Activated CD4-positive, alpha-beta T cell treated with anti-CD3 and anti-CD28 coated beads, Interleukin-2, Interleukin-4, amounts not matched to agents 100 ng/mL and 50 ng/mL, durations not matched to agents 16 hours and 8 hours (primary cell): ENCODE measurements around the gene PNMA1.
A peak's percentile ranks its signal among the peaks of the same experiment; 100 is the strongest.
"Not testable (repeated sequence)": the region's sequence is repeated elsewhere in the genome, so short reads cannot be mapped to it uniquely, and the experiment has no call there.

Experiments
- DNase-seq: peaks from one replicate; pipeline ENCODE4 v3.0.0-alpha.2; 2020; ENCODE audit warnings: low spot score

Gene PNMA1

DNA sequence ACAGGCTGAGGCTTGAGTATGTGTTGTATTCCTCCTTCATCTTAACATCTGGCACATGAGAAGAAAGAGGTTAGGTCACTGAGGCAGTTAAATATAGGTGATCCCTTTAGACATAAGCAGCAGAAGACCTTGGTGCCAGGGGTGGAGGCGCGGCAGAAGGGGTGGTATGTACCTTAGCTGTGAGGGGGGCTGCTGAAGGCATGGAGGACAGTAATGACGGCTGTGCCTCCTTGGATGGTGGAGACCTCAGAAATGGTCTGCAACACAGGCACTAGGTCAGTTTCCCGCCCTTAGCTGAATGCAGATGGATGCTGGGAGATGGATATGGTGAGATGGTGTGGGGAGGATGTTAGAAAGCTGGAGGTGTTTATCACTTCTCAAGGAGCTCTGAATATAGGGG, 1.5 kb upstream of the PNMA1 start:
- no peak for DNase-seq

DNA sequence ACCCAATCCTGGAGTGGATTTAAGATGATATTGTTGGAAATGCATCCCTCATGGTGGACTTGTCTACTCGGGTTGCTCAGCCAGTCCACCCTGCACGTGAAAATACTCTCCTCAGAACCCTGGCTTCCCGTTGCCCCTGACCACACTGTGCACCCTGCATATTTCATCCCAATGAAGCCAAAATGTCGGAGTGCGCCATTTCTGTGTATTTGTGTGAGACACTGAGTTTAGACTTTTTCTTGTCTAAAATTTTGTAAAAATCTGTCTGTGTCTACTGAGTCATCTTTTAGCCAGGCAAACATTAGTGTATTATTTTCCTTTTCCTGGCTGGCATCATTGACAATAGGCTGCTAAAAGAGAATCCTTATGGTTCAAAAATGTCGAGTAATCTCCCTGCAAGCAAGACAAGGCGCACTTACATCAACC, 485 bp upstream of the PNMA1 start:
- no peak for DNase-seq

DNA sequence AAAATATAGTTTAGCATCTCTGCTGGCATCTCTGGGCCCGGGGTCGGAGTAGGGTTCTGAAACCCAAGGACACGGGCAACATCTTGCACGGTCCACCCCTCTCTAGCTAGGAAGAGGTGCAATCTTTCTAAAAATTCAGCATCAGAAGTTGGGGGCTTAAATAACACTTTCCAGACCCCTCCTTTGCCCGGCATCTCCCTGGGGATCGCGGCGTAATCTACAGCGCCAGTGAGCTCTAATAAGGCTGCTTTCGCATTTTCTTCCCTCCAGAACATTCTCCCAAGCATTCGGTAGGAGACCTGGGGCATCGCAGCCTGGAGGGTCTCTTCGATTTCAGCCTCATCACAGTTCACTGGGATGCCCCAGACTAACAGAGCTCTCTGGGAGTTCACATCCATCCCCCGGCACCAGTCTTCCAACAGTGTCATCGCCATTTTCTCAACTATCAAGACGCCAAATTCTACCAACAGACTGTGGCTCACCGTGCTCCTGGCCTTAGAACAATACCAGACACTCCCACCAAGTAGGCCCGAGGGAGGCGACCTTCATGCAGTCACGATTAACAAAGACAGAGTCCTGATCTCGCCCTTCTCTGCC, 880 bp downstream of the PNMA1 start:
- no peak for DNase-seq

DNA sequence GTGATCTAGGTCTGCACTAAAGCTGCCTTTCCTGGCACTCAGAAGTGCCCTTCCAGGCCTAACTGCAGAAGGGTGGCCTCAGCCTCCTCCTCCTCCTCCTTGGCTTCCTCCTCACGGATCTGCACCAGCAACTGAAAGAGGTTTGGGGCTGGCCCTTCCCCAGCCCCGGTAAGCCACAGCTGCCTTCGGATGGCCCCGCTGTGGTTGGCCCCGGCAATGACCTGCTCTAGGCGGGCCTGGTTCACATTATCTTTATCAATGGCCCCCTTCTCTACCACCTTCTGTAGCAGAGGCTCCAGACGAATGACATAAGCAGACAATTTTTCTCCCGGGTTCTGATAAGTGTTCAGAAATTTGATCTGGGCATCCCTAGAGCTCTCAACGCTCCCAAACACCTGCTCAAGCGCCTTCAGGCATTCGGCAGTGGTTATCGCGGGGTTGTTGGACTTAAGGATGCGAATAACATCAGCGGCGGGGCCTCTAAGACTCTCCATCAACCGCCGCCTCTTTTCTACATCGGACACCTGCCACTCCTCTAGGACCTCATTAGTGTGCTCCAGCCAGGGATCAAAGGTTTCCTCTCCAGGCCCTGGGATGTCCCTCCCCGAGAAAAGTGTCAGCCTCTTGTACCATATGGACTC, 1.5 kb downstream of the PNMA1 start:
- peak; percentile 48 for DNase-seq

DNA sequence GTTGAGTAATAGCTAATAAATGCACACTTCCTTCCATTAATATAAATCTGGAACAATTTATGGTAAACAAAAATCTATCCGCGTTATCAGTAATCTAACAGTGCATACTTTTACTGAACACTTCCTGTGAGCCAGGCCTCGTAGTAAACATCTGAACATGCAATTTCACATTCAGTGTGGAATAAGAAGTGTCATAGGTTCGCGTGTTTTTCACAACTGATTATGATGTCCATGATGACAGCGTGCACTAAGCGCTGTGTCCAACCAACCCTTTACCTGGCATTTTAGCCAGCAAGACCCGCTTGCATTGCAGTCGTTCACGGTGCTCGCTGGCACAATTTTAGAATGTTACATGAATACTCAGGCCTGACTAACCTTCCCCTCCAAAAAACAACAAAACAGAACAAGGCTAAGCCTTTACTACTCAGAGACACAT, 2.1 kb downstream of the PNMA1 start:
- peak; percentile 42 for DNase-seq

DNA sequence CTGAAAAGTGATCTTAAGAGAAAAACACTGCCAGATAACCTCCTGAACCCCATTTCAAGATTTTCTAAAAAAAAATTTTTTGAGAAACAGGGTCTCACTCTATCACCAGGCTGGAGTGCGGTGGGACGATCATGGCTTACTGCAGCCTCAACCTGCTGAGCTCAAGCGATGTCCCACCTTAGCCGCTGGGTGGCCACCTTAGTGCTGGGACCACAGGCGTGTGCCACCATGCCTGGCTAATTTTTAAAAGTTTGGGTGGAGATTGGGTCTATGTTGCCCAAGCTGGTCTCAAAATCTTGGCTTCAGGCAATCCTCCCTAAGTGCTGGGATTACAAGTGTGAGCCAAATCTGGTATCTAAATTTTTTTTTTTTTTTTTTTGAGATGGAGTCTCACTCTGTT, 3.4 kb downstream of the PNMA1 start:
- DNase-seq: no peak

DNA sequence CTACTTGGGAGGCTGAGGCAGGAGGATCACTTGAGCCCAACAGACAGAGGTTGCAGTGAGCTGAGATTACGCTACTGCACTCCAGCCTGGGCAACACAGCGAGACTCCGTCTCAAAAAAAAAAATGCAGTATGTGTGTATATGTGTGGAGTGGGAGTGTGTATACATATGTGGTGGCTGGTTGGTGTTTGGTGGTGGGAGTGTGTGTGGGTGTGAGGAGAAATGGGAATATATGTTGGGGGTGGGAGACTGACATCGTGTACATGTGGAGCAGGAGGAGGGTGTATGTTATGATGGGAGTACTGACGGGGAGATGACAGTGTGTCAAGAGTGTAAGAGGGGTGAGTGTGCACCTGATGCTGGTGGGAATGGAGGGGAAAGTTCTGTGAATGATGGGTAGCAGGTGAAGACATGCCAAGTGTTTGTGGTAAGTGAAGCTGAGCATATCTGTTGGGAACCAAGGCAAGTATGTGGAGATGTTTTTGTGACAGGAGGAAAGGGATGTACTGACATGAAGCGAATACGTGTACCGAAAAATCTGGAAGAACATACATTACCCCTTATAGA, 4.2 kb downstream of the PNMA1 start:
- no peak for DNase-seq

DNA sequence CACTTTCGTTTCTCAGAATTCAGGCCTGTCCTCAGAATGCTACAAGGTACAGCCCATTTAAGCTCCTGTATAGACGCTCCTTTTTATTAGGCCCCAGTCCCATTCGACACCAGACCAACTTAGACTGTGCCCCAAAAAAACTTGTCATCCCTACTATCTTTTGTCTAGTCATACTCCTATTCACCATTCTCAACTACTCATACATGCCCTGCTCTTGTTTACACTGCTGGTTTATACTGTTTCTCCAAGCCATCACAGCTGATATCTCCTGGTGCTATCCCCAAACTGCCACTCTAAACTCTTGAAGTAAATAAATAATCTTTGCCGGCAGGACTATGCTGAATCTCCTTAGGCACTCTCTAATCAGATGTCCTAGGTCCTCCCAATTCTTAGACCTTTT, 6.1 kb downstream of the PNMA1 start:
- not testable (repeated sequence) for DNase-seq

DNA sequence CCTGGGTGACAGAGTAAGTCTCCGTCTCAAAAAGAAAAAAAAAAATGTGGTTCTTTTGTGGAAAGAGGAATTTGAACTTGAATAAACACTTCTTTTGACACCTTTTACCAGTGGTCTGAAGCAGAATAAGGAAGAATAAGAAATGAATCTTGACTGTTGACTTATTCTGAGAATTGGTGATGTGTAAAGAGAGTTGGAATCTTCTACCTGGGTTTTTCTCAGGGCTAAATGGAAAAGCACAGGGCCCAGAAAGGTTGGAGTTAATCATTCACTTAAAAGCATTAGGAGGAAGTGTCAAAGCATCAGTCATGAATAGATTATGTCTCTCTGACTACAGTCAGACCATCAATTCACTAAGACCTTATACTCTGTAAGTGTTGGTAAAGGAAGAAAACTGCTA, 13.9 kb downstream of the PNMA1 start:
- peak; percentile 21 for DNase-seq

DNA sequence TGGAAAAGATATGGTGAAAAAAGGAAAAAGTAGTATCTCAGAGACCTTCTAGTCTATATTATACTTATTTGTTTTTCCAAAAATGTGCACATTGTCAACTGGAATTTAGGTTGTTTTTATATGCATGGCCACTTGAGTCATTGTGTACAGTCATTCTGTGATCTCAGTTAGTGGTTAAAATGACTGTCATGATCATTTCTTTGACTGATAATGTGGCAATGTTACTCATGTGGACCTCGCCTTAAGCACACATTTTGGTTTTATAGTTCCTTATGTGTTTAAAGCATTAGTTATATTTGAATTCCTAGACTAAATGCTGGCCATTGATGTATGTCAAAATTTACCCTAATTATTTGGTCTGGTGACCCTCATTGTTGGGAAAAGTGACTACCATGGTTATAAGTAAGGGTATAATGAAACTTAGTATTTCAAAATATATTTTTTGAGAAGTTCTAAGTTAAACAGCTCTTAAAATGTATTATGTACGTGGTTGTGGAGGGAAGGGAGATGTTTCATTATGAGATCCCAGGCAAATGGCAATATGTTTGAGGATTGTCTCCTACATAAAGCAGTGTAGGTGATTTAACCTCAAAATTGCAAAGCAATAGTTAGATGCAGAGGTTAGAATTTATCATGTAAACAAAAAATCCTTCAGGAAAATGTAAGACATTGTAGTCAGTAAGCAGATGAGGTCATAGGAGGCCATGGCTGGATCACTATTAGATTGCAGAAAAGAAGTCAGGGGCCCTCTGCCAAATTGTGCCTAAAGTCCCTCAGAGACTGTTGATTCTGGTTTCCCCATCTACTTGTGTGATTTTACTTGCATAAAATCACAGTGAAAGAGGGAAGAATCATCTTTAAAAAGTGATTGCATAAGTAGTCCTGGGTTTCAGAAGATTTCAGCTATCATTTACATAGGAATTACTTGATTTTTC, 17.5 kb downstream of the PNMA1 start:
- peak; percentile 90 for DNase-seq

DNA sequence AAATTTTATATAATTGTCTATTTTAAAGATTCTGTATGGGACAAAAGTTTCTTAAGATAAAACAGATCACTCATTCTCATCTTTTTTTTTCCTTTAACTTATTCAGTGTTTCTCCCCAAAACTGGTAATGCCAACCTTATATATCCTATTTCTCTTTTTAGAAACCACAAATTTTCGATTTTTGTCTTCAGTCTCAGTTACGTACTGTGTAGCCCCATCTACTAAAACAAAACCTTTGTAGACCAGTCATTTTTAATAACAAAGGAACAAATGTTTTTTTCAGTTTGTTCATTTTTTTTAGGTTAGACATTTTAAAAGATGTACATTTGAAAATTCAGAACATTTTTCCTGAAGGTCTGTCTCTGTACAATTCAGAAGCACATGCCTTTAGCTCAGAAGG, 18.2 kb downstream of the PNMA1 start:
- DNase-seq: peak; percentile 45

DNA sequence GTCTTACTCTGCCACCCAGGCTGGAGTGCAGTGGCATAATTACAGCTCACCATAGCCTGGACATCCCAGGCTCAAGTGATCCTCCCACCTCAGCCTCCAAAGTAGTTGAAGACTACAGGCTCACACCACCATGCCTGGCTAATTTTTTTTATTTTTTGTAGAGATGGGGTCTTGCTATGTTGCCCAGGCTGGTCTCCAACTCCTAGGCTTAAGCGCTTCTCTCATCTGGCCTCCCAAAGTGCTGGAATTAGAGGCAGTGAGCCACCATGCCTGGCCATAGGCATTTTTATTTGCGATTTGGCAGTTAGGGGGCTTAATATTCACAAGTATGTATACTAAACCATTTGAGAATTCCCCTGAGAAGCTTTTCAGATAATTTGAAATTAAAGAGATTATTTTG, 19.1 kb downstream of the PNMA1 start:
- DNase-seq: no peak

DNA sequence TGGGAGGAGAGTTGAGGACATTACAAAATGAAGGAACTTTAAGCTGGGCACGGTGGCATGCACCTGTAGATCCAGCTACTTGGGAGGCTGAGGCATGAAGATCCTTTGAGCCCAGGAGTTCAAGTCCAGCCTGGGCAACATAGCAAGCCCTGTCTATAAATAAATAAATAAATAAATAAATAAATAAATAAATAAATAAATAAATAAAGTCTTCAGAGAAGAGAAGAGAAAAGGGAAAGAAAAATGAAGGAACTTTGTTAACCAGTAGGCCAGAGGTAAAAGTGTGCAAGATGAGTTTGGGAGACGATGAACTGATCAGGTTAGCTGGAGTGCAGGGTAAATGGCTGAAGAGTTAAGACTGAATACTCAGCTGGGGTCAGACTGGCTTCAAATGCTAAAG, 20.1 kb downstream of the PNMA1 start:
- no peak for DNase-seq

DNA sequence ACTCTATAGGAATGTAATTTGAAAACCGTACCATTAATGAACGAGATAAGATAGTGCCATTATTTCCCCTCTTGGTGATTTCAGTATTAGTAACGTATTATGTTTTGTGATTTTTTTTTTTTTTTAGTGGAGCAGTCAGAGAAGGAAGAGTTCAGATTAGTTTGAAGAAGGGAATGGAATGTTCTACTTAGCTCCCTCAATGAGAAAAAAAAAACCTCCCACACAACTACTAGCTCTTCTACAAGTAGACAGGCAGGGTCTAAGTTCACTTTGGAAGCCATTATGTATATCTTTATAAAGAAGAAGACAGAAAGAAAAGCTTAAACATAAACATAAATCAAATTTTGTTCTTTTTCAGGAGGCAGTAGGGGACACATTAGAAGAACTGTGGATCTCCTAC, 27.3 kb downstream of the PNMA1 start:
- DNase-seq: no peak

DNA sequence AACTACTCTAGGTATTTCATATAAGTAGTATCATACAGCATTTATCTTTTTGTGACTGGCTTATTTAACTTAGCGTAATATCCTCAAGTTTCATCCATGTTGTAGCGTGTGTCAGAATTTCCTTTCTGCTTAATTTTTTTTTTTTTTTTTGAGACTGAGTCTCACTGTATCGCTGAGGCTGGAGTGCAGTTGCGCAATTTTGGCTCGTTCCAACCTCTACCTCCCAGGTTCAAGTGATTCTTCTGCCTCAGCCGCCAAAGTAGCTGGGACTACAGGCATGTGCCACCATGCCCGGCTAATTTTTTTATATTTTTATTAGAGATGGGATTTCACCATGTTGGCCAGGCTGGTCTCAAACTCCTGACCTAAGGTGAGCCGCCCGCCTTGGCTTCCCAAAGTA, 28.9 kb downstream of the PNMA1 start:
- no peak for DNase-seq

DNA sequence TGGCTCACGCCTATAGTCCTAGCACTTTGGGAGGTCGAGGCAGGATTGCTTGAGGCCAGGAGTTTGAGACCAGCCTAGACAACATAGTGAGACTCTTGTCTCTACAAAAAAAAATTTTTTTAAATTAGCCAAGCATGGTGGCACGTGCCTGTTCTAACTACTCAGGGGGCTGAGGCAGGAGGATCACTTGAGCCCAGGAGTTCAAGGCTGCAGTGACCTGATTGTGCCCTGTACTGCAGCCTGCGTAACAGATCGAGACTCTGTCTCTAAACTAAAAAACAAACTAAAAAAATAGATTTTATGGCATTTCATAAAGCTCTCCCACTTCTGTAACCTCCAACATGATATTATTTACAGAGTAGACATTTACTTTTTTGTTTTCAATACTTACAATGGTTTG, 29.6 kb downstream of the PNMA1 start:
- DNase-seq: no peak

DNA sequence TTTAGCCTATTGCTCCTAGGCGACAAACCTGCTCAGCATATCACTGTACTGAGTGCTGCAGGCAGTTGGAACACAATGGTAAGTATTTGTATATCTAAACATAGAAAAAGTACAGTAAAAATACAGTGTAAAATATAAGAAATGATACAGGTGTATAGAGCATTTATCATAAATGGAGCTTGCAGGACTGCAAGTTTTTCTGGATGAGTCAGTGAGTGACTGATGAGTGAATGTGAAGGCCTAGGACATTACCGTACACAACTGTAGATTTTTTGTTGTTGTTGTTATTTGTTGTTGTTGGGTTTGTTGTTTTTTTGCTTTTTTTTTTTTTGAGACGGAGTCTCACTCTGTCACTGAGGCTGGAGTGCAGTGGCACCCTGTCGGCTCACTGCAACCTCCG, 33.4 kb downstream of the PNMA1 start:
- DNase-seq: no peak

DNA sequence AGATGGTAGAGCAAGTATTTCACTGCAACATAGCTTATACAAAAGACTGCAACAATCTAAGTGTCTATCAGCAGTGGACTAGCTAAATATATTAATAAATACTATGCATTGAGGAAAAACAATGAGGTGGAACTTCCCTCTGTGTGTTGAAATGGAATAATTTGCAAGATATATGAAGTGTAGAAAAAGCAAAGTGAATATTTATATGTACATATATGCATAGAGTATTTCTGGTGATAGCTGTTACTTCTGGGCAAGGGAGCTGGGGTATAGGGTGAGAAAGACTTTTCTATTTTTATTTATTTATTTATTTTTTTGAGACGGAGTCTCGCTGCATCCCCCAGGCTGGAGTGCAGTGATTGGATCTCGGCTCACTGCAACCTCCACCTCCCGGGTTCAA, 35.5 kb downstream of the PNMA1 start:
- no peak for DNase-seq

DNA sequence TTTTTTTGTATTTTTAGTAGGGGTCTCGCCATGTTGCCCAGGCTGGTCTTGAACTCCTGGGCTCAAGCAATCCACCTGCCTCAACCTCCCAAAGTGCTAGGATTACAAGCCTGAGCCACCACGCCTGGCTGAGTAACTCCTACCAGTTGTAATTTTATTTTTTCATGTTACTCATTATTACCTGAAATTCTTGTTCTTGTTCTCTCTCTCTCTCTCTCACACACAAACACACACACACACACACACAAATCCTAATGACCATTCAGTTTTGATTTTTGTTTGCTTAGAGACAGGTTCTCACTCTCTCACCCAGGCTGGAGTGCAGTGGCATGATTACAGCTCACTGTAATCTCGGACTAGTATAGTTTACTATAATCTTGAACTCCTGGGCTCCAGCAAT, 39.2 kb downstream of the PNMA1 start:
- DNase-seq: no peak

DNA sequence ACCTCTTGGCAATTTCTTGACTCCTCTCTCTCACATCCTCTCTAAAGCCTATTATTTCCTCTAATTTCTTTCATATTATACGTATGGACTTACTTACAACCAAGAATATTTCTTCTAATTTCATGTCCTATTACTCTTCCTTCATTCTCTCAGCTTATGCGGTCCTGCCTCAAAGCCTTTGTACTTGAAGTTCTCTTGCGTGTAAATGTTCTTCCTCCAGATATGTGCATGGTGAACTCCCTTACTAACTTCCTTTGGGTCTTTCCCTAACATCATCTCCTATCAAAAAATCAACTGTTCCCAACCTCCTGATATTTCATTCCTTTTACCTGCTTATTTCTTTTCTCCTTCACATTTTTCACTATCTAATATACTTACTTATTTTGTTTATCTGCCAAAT, 46.3 kb downstream of the PNMA1 start:
- no peak for DNase-seq

DNA sequence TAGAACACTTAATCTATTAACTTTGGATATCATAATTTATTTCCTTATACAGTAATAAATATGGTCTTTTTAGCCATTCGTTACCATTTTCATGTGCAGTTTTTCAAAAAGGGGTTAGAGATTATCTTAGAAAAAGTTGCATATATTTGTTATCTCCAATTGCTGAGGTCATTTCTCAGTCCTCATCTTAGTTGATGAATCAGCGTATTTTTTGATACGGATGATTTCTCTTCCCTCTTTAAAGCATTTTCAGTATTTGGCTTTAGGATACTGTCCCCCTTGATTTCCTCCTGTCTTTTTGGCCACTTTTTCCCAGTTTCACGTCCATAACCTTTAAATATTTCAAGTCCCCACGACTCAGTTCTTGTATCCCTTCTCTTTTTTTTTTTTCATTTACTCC, 47.6 kb downstream of the PNMA1 start:
- no peak for DNase-seq

DNA sequence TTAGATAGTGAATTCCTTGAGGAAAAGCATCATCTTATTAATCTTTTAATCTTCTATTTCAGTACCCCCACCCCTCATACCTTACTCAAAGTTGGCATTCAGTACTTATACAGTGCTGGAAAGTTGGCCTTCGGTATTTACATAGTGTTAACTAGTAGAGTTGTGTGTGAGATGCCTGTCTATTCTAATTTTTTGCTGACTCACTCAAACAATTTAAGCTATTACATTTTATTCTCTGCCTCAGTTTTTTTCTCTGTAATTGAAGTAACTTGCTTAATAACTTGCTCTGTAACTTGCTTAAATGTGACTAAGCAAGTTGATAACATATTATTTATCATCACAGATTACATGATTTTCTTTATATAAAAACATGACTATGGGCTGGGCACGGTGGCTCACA, 49.1 kb downstream of the PNMA1 start:
- no peak for DNase-seq
